Activated CD4-positive, alpha-beta T cell treated with anti-CD3 and anti-CD28 coated beads, Interleukin-2, amount 10 ng/mL, durations not matched to agents 24 days and 14 days (primary cell): Measurements from ENCODE around the gene PTGIR. TPM values are rescaled to one million over a fixed set of nuclear protein-coding genes. Genes with fewer than 3 reads are reported as not detected.
"Not testable (repeated sequence)": the region's sequence is repeated elsewhere in the genome, so short reads cannot be mapped to it uniquely, and the experiment has no call there.

Experiments used
- DNase-seq: peaks from one replicate; pipeline ENCODE4 v3.0.0; 2022
- H3K27ac Mint-ChIP-seq: one replicate; pipeline ENCODE4 v1.8.0; 2022; ENCODE audit warnings: mild to moderate bottlenecking, mixed read lengths
- H3K27me3 Mint-ChIP-seq: one replicate; pipeline ENCODE4 v1.8.0; 2022; ENCODE audit warnings: mixed read lengths
- H3K36me3 Mint-ChIP-seq: one replicate; pipeline ENCODE4 v1.8.0; 2022; ENCODE audit warnings: low read depth, mild to moderate bottlenecking, mixed read lengths
- H3K4me1 Mint-ChIP-seq: one replicate; pipeline ENCODE4 v1.8.0; 2021; ENCODE audit warnings: mixed read lengths
- H3K4me3 Mint-ChIP-seq: one replicate; pipeline ENCODE4 v1.8.0; 2022; ENCODE audit warnings: mild to moderate bottlenecking, moderate library complexity, mixed read lengths
- H3K9me3 Mint-ChIP-seq: one replicate; pipeline ENCODE4 v1.8.0; 2021; ENCODE audit warnings: mixed read lengths
- intact Hi-C: fragments of 100-400 bp; cut with micrococcal nuclease; formaldehyde crosslinking; loops from one replicate; pipeline ENCODE4 v1.15.1; 2023
- total RNA-seq: library from RNA; stranded (reverse); gene quantifications from 2 replicates; pipeline ENCODE4 v1.2.3, GENCODE V29; 2022

The PTGIR gene
- total RNA-seq, 1 donor from 2014 or later = 194 TPM

DNA sequence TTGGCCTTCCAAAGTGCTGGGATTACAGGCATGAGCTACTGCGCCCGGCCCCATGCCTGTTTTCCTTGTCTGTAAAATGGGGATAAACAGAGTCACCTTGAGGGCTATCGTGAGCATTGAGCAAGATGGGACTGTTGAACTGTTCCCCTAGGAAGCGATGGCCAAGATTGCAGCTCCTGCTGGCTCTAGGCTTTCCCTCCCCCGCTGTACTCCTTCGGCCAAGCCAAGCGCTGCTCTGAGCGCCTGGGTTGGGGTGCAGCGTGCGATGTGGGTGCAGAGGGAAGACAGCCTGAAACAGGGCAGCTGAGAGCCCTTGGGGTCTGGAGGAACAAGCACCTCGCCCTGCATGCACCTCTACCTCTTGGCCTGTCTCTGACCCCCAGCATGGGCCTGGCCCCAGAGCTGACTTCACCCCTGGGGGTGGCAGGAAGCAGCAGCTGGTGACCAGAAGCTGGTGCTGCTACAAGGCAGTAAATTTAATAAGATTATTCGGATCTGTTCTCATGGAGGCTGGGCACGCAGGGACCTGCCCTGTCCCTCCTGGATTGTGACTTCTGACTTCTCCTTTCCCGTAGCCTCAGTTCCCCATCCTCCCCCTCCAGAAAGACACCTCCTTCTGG is 5.8 kb upstream of the PTGIR start:
- intact Hi-C loops = no loop called here
- H3K4me1 Mint-ChIP-seq = peaks cover 23% of the 10 kb centered on the region
- H3K36me3 Mint-ChIP-seq = peaks cover 3% of the 10 kb centered on the region
- no peak overlapping the region for H3K27ac Mint-ChIP-seq
- H3K9me3 Mint-ChIP-seq = no peaks in the 10 kb centered on the region
- H3K4me3 Mint-ChIP-seq = no peak overlapping the region
- no peak for DNase-seq
- peaks cover 3% of the 10 kb centered on the region for H3K27me3 Mint-ChIP-seq

DNA sequence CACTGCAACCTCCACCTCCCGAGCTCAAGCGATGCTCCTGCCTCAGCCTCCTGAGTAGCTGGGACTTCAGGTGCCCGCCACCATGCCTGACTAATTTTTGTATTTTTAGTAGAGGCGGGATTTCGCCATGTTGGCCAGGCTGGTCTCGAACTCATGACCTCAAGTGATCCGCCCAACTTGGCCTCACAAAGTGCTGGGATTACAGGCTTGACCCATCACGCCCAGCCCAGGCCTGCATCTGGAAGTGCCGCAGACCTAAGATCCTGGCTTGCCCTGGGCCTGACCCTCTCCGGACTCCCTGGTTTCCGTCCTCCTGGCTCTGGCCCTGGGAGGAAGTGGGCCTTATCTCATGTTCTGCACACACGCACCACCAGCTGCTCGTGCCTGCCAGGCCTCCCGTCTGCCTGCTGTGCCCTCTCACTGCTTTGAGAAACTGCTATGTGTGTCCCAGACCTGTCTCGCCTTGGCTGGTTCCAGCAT is 4.7 kb upstream of the PTGIR start:
- Mint-ChIP-seq H3K27ac (peak overlapping the region; percentile 5), H3K4me3 (no peak overlapping the region), H3K4me1 (peaks cover 30% of the 10 kb centered on the region), H3K9me3 (no peaks in the 10 kb centered on the region), H3K36me3 (peaks cover 10% of the 10 kb centered on the region), H3K27me3 (no peaks in the 10 kb centered on the region)
- intact Hi-C loops = no loop called here
- DNase-seq = no peak

DNA sequence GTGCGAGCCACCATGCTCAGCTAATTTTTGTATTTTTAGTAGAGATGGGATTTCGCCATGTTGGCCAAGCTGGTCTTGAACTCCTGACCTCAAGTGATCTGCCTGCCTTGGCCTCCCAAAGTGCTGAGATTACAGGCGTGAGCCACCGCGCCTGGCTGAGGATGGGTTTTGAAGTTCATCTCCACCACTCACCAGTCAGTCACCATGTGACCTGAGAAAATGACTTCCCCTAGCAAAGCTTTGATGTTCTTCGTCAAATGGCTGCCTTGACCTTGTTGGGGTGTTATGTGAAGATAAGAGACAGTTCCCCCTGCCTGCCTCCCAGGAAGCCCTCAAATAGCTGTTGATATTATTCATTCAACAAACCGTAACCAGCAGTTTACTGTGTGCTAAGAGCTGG is 4.1 kb upstream of the PTGIR start:
- Mint-ChIP-seq H3K4me1 (peaks cover 33% of the 10 kb centered on the region), H3K36me3 (peaks cover 16% of the 10 kb centered on the region)
- H3K9me3 Mint-ChIP-seq, H3K4me3 Mint-ChIP-seq, H3K27ac Mint-ChIP-seq, intact Hi-C loops, H3K27me3 Mint-ChIP-seq, DNase-seq: not testable (repeated sequence)

DNA sequence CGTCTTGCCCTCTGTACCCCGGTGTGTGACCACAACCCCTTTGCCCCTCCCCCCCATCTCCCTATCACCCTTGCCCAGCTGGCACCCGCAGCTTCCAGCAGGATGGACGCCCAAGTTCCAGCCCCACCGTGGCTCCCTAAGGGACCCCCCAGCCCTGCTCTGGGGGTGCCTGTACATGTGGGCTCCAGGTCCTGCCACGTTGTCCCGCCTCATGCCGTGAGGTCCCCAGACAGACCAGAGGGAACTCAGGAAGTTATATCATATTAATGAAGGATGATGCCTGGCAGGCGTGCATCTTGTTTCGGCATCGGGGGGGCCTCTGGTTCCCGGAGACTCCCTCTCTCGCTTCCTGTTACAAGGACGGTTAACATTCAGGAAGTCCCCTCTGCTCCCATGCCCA is 1.6 kb upstream of the PTGIR start:
- intact Hi-C loops = no loop called here
- H3K27ac Mint-ChIP-seq = peak overlapping the region; percentile 27

DNA sequence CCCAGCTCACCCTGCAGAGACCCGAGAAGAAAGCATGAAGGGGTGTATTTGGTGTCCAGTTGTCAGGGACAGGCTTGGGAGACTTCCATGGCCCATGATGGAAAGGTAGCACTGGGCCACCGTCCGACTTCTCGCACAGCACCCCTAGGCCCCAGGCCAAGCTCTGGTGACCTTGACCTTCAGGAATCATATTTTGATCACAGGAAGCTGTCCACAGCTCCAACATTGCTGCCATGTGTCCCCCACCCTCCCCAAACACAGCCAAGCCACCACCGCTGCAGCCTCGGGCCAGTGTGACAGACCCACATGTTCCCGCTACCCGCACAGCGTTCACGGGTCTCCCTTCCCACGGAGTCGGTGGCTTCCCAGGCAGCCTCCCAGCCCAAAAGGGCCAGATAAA is 842 bp upstream of the PTGIR start:
- intact Hi-C loops = loop anchor here (1.0 kb wide), 1 partner anchor 9 kb away; no protein-coding TSS in a partner anchor
- Mint-ChIP-seq H3K9me3 (no peaks in the 10 kb centered on the region), H3K27me3 (no peaks in the 10 kb centered on the region), H3K27ac (peak overlapping the region; percentile 96), H3K4me1 (peaks cover 38% of the 10 kb centered on the region), H3K4me3 (peak overlapping the region; percentile 96), H3K36me3 (peaks cover 38% of the 10 kb centered on the region)
- DNase-seq = no peak

More for the DNA sequence above, 1.6 kb upstream of the PTGIR start:
- Mint-ChIP-seq H3K4me3 (no peak overlapping the region), H3K27me3 (no peaks in the 10 kb centered on the region), H3K9me3 (no peaks in the 10 kb centered on the region), H3K36me3 (peaks cover 31% of the 10 kb centered on the region), H3K4me1 (peaks cover 34% of the 10 kb centered on the region)
- DNase-seq = no peak

DNA sequence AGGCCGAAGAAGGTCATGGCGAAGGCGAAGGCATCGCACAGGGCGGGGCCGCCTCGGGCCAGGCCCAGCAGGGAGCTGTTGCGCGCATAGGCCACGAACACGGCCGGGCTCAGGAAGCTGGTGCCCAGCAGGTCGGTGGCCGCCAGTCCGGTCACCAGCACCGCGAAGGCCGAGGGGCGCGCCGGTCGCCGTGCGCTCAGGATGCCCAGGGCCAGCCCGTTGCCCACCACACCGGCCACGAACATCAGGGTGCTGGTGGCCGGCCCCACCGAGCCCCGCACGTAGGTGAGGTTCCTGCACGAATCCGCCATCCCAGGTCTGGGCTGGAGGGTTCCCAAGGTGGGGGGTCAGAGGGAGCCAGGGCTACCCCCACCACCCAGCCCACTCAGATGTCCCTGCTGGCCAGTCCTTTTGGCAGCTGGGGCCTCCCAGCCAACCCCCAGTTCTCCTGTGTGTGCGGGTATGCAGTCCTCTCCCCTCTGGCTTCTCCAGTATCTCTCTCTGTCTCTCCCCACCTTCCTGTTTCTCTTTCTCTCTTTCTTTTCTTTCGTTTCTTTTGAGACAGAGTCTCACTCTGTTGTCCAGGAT is 880 bp downstream of the PTGIR start:
- H3K9me3 Mint-ChIP-seq = no peaks in the 10 kb centered on the region
- intact Hi-C loops = no loop called here
- peak; percentile 62 for DNase-seq
- peaks cover 55% of the 10 kb centered on the region for H3K36me3 Mint-ChIP-seq
- peak overlapping the region; percentile 96 for H3K27ac Mint-ChIP-seq
- peak overlapping the region; percentile 96 for H3K4me3 Mint-ChIP-seq
- no peaks in the 10 kb centered on the region for H3K27me3 Mint-ChIP-seq
- H3K4me1 Mint-ChIP-seq = peaks cover 53% of the 10 kb centered on the region

DNA sequence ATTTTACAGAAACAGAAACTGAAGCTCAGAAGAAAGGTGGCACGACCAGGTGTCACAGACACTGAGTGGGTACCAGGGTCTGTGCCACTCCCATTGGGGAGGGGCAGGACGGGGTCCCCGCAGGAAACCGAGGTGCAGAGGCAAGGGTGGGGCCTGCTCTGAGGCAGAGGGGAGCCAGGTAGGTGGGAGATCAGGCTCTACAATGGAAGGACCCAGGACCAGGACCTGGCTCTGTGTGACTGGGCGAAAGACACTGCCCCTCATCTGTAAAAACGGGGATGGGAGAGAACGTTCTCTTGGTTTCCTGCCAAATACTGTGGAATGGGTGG is 2.8 kb downstream of the PTGIR start:
- Mint-ChIP-seq H3K36me3 (peaks cover 61% of the 10 kb centered on the region), H3K4me1 (peaks cover 52% of the 10 kb centered on the region), H3K9me3 (no peaks in the 10 kb centered on the region), H3K4me3 (peak overlapping the region; percentile 95), H3K27me3 (no peaks in the 10 kb centered on the region), H3K27ac (peak overlapping the region; percentile 98)
- intact Hi-C loops = no loop called here
- DNase-seq = peak; percentile 70

DNA sequence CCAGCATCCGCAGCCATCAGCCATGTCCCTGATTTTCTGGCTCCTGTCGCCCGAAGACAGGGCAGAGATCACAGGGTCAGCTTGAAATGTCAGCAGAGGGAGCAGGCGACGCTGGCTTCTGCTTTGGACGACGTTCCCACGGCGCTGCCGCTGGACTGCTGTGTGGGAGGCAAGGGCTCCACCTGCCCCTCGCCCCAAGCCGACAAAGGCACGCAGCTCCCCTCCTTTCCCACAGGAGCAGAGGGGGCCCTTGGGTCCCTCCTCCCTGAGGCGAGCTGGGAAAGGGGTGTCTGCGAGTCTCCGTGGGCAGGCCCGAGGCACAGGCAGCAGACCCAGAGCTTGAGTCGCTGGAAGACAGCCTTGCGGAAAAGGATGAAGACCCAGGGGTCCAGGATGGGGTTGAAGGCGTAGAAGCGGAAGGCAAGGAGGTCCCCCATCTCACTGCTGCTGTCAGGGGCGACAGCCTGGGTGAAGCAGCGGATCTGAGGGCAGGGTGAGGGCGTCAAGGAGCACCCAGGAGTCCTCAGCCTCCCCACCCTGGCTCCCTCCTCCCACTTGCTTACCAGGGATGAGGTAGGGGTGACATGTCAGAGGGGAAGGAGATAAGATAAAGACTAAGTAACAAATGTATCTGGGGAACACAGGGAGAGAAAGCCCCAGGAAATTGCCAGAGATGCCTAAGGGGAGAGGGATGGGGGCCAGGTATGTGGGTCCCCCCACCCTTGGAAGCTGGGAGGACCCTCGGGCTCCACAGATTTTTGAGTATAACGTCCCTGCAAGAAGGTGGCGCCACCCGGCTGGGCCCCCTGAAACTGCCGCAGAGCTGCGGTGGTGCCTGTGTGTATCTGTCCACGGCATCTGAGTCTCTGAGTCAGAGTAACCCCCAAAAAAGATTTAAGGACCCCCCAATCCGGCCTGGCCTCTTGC is 3.4 kb downstream of the PTGIR start:
- Mint-ChIP-seq H3K4me3 (peak overlapping the region; percentile 95), H3K4me1 (peaks cover 59% of the 10 kb centered on the region), H3K36me3 (peaks cover 66% of the 10 kb centered on the region), H3K27me3 (no peaks in the 10 kb centered on the region), H3K9me3 (no peaks in the 10 kb centered on the region), H3K27ac (peak overlapping the region; percentile 98)
- DNase-seq = peak; percentile 63
- intact Hi-C loops = no loop called here

DNA sequence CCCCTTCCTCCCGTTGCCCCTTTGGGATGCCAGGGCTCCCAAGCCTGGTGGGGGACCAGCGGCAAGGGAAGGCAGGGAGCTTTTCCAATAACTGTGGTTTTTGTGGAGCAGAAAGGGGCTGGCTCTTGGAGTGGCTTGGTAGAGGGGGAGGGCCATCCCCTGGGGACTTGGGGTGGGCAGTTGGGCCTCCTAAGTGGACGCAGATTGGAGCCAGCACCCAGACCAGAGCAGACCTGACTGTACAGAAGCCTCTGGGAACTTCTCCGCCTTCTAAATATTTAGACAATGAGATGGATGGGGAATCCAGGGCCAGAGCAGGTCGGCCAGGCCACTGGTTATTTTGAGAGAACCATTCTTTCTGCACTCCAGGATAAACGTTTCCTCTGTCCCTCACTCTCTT is 4.2 kb downstream of the PTGIR start:
- H3K4me3 Mint-ChIP-seq = peak overlapping the region; percentile 95
- H3K36me3 Mint-ChIP-seq = peaks cover 66% of the 10 kb centered on the region
- intact Hi-C loops = loop anchor here (1.0 kb wide), 1 partner anchor 8 kb away; no protein-coding TSS in a partner anchor
- DNase-seq = no peak
- H3K9me3 Mint-ChIP-seq = no peaks in the 10 kb centered on the region
- peaks cover 63% of the 10 kb centered on the region for H3K4me1 Mint-ChIP-seq
- peak overlapping the region; percentile 98 for H3K27ac Mint-ChIP-seq
- H3K27me3 Mint-ChIP-seq = no peaks in the 10 kb centered on the region

DNA sequence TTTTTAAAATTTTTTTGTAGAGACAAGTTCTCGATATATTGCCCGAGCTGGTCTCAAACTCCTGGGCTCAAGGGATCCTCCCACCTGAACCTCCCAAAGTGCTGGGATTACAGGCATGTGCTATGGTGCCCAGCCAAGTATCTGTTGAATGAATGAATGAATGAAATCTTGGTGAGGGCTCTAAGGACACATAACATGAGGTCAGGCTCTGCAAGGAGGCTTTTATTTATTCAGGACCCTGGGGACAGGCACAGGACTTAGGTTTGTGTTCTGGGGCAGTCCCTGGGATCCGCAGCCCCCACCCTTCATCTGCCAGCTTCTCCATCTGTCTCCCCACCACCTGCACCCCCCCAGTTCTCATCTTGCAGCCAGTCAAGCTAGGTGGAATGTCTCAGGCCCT is 4.6 kb downstream of the PTGIR start:
- Mint-ChIP-seq H3K9me3 (no peaks in the 10 kb centered on the region), H3K27me3 (no peaks in the 10 kb centered on the region), H3K27ac (peak overlapping the region; percentile 98), H3K36me3 (peaks cover 65% of the 10 kb centered on the region), H3K4me3 (peak overlapping the region; percentile 95), H3K4me1 (peaks cover 60% of the 10 kb centered on the region)
- no peak for DNase-seq
- intact Hi-C loops = loop anchor here (1.0 kb wide), 1 partner anchor 8 kb away; no protein-coding TSS in a partner anchor

DNA sequence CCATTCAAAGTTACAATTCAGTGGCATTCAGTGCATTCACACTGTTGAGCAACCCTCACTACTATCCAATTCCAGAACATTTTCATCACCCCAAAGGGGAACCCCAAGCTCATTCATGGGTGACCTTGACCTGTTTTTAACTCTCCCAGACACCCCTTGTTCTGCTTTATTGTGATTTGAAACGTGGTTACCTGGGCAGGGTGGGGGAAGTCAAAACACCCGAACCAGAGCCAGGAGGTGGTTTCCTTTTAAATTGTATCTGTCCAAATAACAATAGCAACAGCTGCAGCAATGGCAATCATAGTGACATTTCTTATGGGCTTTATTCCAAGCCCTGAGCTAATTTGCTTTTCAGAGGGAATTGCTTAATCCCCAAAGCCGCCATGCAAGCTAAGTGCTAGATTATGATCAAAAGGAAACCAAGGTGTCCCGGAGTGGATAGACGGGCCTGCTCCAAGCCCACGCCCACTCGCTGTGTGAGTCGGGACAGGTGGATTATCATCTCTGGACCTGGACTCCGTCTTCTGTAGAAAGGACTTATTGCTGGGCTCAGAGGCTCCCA is 6.1 kb downstream of the PTGIR start:
- no peaks in the 10 kb centered on the region for H3K9me3 Mint-ChIP-seq
- intact Hi-C loops = no loop called here
- peaks cover 54% of the 10 kb centered on the region for H3K36me3 Mint-ChIP-seq
- peak overlapping the region; percentile 98 for H3K27ac Mint-ChIP-seq
- peak; percentile 84 for DNase-seq
- H3K27me3 Mint-ChIP-seq = no peaks in the 10 kb centered on the region
- peak overlapping the region; percentile 95 for H3K4me3 Mint-ChIP-seq
- peaks cover 58% of the 10 kb centered on the region for H3K4me1 Mint-ChIP-seq

DNA sequence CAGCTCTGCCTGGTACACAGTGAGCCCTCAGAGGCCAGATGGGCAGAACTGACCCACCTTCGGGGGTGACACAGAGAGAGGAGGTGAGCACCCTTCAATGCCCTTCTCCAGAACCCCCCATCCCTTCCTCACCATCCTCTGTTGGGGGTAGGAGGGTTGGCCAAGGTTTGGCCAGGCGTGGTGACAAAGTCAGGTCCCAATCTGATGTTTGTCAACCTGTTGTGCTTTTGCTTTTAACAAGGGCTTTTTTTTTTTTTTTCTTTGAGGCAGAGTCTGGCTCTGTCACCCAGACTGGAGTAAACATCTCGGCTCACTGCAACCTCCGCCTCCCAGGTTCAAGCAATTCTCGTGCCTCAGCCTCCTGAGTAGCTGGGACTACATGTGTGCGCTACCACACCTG is 7.3 kb downstream of the PTGIR start:
- Mint-ChIP-seq H3K27me3 (no peaks in the 10 kb centered on the region), H3K36me3 (peaks cover 49% of the 10 kb centered on the region), H3K4me1 (peaks cover 59% of the 10 kb centered on the region), H3K4me3 (peak overlapping the region; percentile 81), H3K27ac (peak overlapping the region; percentile 98), H3K9me3 (no peaks in the 10 kb centered on the region)
- intact Hi-C loops = loop anchor here (2.0 kb wide), 2 partner anchors 15 to 169 kb away; no protein-coding TSS in a partner anchor
- peak; percentile 77 for DNase-seq

DNA sequence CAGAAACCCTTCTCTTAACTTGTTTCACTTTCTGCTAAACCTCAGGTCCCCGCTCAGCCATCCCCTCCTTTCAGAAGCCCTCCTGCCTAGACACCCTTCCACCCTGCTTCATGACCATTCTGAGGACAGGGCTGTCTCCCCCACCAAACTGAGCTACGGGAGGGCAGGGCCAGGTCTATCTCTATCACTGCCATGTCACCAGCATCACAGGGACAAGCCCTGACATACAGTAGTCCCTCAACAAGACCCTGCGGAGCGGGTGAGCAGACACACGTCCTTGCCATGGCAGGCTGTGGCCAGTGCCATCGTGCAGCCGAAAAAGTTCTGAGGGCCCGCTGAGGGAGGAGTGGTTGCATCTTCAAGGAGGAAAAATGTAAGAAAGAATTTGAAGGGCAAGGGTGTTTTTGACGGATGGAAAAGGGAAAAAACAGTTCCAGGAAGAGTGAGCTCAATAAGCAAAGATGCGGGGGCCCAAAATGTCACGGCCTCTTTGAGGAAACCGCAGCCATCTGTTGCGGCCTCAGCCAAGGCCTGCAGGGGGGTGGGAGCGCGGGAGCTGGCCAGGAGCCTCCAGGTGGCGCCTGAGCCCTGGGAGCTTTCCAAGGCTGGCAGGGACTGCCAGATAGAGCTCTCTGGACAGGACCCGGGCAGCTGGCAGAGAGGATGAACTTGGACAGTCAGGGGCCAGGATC is 8.1 kb downstream of the PTGIR start:
- H3K9me3 Mint-ChIP-seq = no peaks in the 10 kb centered on the region
- H3K4me3 Mint-ChIP-seq = peak overlapping the region; percentile 81
- H3K36me3 Mint-ChIP-seq = peaks cover 41% of the 10 kb centered on the region
- no peaks in the 10 kb centered on the region for H3K27me3 Mint-ChIP-seq
- peaks cover 59% of the 10 kb centered on the region for H3K4me1 Mint-ChIP-seq
- intact Hi-C loops = loop anchor here (2.0 kb wide), 2 partner anchors 14 to 170 kb away; no protein-coding TSS in a partner anchor
- peak overlapping the region; percentile 98 for H3K27ac Mint-ChIP-seq
- DNase-seq = peak; percentile 86
